ENCODE data around the gene AOX1.
A peak's percentile ranks its signal among the peaks of the same experiment; 100 is the strongest.
"Not testable (repeated sequence)": the region's sequence is repeated elsewhere in the genome, so short reads cannot be mapped to it uniquely, and the experiment has no call there.

Gene AOX1

GRCh38 chr2:200679127-200679526 is 93.3 kb downstream of the AOX1 start:
- no peak for TF ChIP-seq CTCF (IDR thresholded peaks at IDR 0.05; ENCODE audit: low read length, missing control alignments)
- DNase-seq (ENCODE audit: low read depth) = no peak
- H3K4me3 ChIP-seq (replicated peaks; ENCODE audit: low read depth, low read length) = no peak overlapping the region

DNA sequence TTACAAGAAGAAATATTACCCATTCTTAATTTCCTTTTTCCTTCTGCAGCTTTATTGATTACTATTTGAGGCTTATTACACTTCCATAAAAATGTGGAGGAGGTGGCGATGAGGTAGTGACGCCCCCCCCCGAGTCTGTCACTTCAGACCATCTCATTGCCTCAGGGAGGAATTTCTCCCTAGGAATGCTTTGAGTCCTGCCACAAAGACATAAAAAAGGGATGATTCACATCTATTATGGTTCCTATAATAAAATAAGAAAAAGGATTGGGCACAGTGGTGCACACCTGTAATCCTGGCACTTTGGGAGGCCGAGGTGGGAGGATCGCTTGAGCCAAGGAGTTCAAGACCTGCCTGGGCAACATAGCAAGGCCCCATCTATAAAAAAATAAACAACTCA is 93.7 kb downstream of the AOX1 start:
- TF ChIP-seq CTCF (IDR thresholded peaks at IDR 0.05; ENCODE audit: low read length, missing control alignments) = no peak
- H3K4me3 ChIP-seq (replicated peaks; ENCODE audit: low read depth, low read length) = no peak overlapping the region
- DNase-seq (ENCODE audit: low read depth) = no peak

DNA sequence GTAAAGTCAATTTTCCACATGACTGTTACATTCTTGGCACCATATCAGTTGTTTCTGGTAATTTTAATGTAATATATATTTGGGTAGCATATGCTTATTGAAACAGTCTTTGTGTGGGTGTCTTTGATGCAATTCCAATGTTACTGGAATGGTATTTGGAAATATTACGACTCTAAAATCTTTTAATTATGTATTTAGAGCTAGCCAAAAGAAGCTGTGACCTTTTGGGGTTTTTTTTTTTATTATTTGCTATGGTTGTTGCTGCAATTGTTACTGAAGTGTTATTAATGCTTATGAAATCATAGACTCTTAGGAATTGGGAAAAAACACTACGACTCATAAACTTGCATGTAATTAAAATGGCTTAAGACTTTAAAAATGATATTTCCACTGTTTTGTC is 95.9 kb downstream of the AOX1 start:
- DNase-seq (ENCODE audit: low read depth) = peak; percentile 31
- H3K4me3 ChIP-seq (replicated peaks; ENCODE audit: low read depth, low read length) = no peak overlapping the region
- no peak for TF ChIP-seq CTCF (IDR thresholded peaks at IDR 0.05; ENCODE audit: low read length, missing control alignments)

GRCh38 chr2:200682407-200682806 is 96.6 kb downstream of the AOX1 start:
- H3K4me3 ChIP-seq (replicated peaks; ENCODE audit: low read depth, low read length); DNase-seq (ENCODE audit: low read depth): not testable (repeated sequence)

- no peak for TF ChIP-seq CTCF (IDR thresholded peaks at IDR 0.05; ENCODE audit: low read length, missing control alignments)
- no peak overlapping the region for H3K4me3 ChIP-seq (replicated peaks; ENCODE audit: low read depth, low read length)
- DNase-seq (ENCODE audit: low read depth) = no peak
Observed at GRCh38 chr2:200687922-200688920, 102.4 kb downstream of the AOX1 start.

DNA sequence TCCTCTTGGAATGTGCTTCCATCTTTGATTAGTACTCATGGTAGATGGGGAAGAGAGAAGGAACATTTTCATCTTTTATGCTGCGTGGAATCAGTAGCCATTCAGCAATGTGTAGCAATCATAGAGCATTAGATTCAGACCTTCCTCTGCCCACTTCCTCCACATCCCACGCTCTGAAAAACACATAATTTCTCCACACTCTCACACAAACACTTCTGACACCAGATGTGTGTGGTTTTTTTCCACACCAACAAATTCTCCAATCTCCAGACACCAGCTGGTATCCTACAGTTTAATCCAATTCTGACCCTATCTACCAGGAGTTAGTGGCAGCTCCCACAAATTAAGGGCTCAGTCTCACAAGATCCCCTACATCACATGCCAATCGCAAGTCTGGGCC is 103.3 kb downstream of the AOX1 start:
- H3K4me3 ChIP-seq (replicated peaks; ENCODE audit: low read depth, low read length) = no peak overlapping the region
- DNase-seq (ENCODE audit: low read depth) = peak; percentile 30
- TF ChIP-seq CTCF (IDR thresholded peaks at IDR 0.05; ENCODE audit: low read length, missing control alignments) = no peak

- no peak for TF ChIP-seq CTCF (IDR thresholded peaks at IDR 0.05; ENCODE audit: low read length, missing control alignments)
- DNase-seq (ENCODE audit: low read depth) = no peak
- no peak overlapping the region for H3K4me3 ChIP-seq (replicated peaks; ENCODE audit: low read depth, low read length)
Observed at GRCh38 chr2:200693836-200694470, 108.1 kb downstream of the AOX1 start.

Measured in fibroblast of pulmonary artery (primary cell).